RKO (cell line): ENCODE measurements around the gene IL17RD.

Source experiments
- DNase-seq: peaks from one replicate; pipeline ENCODE4 v3.0.0-alpha.2; 2016; ENCODE audit warnings: low spot score

Gene IL17RD

DNA sequence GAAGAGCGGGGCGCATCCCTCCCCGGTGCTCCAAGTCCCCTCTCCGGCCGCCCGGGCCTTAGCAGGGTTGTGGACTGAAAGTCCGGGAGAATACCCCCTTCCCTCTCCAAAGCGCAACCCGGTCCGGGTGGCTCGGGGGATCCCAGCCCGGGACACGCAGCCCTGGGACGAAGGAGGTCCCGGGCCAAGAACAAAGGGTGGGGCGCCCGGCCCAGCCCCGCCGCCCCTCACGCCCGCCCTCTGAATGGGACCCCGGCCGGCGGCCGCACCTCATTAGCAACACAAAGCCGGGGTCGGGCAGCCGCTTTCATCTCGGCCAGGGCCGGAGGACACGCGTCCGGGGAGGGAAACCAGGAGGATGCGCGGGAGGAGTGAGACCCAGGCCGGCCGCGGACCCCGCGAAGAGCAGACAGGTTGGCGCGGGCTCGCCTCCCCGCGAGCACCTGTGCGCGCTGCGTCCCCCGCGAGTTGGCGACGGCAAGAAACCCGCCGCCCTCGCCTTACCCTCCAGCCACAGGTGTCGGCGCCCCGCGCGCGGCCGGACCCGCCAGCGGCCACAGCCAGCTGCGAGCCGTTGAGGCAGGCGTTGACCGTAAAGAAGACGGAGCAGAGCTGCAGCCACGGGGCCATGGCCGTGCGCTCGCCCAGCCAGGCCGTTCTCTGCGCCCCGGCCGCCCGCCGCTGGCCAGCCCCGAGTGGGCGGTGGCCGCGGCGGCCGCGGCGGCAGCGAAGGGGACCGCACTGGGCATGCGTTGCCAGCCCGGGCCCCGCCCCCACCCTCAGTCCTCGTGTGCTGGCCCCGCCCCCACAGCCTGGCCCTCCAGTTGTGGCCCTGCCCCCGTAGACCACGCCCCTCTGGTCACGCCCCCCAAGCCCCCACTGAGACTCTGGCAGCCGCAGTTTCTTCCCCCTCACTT lies at the start of gene IL17RD:
TSS of gene IL17RD (minus strand) at position 697 of the 917 bp plus-strand sequence. CDS start at position 630, 67 bp downstream.
- DNase-seq, result peak; percentile 83

DNA sequence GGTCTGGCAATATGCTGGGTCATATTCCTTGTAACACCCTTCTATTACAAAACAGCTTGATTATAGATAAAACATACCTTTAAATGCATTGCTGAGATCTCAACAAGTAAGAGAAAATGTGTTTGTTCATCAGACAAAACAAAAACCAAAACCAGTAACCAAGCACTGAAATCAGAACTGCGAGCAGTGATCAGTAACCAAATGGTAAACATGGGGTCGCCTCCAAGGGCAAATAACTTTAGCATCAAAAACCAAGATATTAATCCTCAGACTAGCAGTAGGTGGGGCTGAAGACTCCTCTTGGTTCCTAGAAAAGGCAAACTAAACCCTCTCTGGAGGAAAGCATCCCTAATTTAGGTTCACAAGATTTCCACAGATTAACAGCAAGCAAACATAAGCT lies 41.3 kb upstream of the IL17RD start:
- DNase-seq, result no peak

DNA sequence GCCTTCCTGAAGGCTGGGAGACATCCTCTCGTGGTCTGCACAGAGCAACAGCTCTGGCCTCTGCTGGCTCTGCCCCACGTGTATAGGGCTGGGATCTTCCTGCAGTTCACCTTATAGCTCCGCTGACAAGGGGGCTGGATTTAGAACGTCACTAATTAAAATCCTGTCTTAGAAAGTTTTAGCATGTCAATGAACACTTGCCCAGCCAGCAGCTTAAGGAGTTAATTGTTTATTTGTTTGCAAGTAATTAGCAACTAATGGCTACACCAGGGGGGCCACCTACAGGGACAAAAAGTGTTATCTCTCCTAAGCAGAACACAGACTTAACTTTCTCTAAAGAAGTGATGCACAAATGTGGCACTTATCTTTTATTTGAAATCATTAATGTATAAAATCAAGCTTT lies 34.7 kb upstream of the IL17RD start, which contains the start of gene HESX1:
TSS of gene HESX1 (minus strand) at position 84 of the 403 bp plus-strand sequence. CDS start at position 24, 60 bp downstream.
- DNase-seq, result no peak

DNA sequence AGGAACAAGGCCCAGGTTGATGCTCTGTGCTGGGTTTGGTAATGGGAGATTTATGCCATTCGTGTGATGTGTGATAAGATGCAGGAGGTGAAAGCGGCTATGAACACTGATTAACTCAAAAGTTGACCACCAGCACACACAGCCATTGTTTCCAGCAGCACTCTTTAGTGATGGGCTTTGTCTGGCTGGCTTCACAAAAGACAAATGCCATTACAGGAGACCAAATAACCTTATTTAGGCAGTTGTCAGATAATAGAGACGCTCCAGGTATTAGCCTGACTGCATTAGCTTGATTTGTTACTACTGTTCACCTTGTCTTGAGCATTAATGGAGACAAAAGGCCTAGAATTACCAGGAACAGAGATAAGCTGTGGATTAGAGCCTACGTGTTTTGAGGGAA lies 29.5 kb upstream of the IL17RD start:
- no peak for DNase-seq

DNA sequence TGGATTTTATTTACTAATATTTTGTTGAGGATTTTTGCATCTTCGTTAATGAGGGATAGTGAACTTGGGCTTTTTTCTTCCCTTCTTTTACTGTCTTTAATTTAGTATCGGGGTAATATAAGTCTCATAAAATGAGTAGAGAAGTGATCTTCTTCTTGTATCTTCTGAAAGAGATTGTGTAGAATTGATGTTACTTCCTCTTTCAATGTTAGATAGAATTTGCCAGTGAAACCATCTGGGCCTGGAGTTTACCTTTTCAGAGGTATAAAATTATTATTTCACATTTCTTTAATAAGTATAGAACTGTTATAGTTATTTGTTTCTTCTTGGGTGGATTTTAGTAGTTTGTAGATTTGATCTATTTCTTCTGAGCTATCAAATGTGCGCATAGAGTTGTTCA lies 26.9 kb upstream of the IL17RD start:
- DNase-seq, result no peak

DNA sequence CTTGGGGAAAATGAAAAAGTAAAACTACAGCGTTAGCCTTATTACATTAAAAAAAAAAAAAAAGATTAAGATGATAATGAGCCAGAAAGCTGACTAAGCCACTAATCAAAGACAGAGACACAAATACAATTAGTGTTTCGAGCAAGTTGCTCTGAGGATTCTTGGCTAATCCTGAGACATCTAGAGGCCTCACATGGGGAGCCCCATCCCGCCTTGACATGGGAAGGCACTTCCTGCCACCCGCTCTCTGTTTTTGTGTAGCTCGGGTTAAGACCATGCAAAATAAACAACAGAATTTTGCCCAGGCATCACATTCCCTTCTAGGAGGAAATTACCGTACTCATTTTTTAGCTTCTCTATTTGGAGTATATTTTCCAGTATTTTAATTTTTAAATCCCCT lies 19.4 kb upstream of the IL17RD start:
- DNase-seq, result no peak

DNA sequence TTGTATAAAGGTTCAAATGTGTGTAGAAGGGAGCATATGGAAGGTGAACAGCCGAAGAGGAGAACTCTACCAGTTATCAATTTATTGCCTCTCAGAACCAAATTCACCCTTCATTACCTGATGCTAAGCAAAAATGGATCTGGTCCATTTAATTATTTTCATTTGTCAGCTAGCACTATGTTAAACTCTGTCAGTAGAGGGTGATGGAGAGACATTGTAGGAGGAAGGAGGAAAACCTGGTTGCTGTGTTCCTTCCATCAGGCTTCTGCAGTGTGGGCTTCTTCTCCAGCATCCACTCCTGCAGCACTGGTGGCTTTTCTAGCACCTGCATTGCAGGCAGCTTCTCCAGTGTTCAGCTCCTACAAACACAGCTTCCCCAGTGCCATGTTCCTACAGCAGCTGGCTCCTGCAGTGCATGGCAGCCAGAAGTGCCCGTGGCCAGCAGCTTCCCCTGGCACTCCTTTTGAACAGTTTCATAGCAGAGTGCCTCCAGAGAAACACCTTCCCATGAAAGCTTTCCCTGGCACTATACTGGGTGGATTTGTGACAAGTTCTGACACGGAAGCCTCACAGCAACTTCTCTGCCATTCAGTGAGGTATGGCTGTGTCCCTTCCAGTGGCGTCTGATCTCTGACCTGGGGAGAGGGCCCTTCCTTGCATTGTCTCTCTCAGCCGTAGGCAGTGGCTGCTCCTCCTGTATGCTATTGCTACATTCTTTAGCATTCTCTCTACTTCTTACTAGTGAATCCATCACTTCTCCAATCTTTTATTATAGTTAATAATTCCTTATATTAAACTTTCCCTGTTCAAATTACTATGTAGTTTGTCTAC lies 14.6 kb upstream of the IL17RD start:
- peak; percentile 38 for DNase-seq

DNA sequence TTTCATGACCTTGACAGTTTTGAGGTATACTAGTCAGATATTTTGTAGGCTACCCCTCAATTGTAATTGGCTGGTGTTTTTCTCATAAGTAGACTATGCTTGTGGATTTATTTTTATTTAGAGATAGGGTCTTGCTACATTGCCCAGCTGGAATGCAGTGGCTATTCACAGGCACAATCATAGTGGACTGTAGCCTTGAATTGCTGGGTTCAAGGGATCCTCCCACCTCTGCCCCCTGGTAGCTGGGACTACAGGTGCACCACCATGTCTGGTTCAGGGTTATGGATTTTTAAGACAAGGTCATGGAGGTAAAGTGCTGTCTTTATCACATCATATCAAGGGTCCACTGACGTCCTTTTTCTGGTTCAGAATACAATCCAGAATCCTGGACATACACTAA lies 10.9 kb upstream of the IL17RD start:
- no peak for DNase-seq

DNA sequence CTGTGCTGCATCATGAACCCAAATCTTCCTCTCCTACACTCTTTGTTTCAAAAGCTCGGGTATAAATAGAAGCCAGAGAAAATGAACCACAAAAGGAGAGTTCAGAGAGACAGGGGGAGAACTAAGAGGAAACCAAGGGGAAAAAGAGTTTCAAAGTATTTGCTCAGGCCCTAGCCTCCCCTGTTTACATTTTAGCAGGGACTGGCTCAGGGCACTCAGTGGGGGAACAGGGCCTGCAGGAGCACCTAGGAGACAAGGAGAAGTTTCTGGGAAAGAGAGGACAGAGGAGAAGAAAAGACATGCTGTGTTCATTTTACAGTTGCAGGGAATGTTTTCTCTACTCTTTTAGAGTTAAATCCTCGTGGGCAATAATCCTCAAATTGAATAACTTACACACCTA lies 8.5 kb upstream of the IL17RD start:
- no peak for DNase-seq

DNA sequence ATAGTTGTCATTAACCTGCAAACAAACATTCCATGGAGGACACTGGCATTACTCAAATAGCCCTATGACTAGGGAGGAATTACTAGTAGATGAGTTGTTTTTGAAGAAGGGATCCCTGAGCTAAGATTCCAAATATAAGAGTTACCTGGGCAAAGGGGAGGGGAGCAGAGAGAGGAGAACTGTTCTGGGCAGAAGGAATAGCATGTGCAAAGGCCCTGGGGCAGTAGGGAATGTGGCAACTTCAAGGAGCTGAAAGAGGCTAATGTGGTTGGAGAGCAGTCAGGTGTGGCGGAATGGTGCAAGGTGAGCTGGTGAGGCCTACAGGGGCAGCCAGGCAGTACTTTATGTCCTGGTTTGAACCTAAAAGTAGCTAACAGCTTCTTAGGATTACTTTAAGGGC lies 5.8 kb upstream of the IL17RD start:
- no peak for DNase-seq

DNA sequence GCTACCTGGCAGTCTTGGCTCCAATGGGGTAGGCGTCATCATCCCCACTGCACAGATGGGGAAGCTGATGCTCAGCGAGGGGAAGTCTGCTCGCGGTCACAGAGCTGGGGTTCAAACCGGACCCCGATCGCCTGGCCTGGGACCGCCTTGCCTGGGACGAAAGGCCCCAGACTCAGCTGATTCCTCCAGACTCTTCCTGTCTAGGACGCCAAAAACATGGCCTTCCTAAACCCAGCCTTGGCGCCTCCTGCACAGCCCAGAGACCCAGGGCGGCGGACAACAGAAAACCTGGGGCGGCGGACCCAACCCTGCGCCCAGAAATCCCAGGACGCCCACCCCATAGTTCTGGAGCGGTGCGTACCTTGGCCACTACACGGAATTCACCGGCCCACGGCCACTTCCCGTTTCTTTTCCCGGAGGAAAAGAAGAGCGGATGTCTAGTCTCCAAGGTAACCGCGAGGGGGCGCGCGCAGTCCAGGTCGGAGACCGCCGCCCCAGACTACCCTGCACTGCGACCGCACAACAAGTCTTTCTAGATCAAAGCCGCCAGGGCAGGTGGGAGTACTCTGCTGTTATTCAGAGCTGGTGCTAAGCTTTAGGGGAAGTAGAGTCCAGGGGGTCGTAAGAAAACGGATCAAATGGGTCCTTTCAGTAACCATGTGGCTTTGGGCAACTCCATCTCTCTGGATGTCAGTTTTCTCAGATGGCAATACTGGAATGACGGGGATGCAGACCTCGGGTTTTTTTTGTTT lies 4.9 kb upstream of the IL17RD start:
- DNase-seq, result peak; percentile 62

DNA sequence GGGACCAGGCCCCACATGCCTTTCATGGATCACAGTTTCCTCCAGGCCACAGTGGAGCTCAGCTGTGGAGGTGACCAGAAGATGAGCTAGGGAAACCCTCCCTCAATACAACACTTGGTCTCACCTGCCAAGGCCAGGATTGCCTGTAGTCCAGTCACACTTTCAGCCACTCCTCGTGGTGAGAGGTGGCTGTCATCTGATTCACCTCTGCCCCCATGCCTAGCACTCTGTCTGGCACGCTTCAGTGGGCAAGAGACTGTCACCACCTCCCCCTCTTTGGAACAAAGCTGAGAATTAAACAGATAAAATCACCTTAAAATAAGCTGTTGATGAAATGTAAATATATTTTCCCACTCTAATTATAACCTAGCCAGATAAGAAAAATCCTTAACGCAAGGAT lies 4.0 kb upstream of the IL17RD start:
- DNase-seq, result no peak

DNA sequence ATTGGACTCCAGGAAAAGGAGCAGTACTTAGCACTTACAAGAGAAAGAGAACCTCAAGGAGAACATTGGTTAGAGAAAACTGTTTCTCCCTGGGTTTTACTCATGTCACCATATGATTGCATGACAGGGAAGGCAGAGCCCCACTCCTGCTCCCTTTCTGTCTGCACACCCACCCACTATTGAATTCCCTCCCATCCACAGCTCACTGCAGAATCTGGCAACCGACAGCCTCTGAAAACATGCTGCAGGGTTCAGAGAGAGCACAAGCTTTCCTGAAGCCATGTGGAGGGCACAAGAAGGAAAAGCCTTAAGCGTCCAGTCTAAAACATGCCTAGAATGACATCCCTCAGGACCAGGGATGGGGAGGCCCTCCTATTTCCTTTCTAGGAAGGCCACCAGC lies 3.0 kb upstream of the IL17RD start:
- no peak for DNase-seq

DNA sequence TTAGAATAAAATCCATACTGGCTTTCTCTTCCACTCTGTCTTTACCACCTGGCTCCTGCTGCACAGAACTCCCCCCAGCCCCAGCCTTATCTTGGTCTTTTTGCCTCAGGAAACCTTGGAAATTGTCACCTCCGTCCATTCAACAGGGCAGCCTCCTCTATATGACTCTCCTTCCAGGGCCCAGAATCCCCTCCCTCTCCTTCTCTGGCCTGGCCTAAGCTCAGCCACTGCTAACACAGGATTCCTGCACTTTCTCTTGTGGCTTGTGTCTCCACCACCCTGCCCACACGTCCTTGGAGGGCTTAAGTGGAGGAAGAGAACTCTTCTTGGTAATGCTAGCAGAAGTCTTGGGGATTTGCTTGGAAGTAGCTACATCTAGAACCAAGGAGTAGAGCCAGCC lies 1.5 kb upstream of the IL17RD start:
- DNase-seq, result no peak

DNA sequence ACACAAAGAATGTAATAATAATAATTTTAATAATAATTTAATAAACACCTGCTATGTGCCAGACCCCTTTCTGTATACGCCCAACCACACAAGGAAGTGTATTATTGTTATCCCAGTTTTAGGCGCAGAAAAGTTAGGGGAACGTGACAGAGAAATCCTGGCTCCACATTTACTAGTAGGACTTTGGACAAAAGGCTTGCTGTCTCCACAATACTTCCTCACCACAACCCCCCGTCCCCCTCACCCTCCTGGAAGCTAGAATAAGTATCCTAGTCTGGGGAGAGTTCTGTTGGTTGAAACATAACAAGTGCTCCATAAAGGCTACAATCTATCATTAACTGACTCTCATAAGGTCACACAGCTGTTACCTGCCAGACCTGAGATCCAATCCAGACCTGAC lies 488 bp upstream of the IL17RD start:
- no peak for DNase-seq

DNA sequence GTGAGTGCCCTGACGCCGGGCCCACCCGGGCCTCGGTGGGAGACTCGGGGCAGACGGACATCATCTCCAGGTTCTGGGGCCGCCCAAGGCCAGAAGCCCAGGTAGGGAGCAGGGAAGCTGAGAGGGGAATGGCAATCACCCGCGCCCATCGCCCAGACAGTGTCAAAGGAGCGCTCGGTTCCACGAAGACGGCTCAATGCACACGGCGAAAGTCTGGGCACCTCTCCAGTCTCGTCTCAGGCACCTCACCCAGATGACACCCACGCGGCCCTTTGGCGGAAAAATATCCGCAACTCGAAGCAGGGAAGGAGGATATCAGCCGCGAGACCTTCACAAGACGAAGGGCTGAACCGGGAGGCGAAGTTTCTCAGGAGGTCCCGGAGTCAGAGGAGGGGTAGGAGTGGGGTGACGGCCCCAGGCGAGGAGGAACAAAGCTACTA lies 916 bp downstream of the IL17RD start:
- DNase-seq, result peak; percentile 34

DNA sequence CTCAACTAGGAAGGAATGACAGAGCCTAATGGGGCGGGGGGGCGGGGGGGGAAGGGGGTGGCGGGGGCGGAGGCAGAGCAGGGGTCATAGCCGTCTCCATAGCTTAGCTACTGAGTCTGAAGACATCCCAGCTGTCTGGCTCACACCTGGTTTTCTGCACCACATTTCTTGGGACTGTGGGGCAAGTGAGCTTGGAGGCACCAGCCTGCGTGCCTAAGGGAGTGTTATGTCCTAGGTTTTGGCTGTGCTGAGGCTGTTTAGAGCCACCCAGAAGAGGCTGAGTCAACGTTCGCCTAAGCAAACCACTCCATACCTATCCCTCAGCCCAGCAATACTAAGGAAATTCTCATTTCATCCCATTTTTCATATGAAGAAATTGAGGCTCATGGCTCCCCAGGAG lies 1.4 kb downstream of the IL17RD start:
- DNase-seq, result no peak

DNA sequence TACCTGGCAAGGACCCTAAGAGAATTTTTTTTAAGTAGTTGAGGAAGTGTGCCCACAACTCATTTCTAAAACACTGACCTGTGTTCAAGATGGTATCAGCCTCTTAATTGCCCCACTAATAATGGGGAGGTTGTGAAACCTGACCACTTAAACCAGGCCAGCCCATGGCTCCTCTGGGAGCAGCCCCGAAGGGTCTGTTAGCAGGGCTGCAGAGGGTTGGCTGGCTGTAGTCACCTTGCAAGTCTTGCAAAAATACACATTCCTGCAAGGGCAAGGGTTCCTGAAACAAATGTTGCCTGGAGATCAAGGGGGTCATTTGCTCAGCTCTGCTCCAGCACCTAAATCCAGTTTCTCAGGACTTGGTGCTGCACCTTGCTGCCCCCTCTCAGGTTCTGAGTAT lies 3.2 kb downstream of the IL17RD start:
- no peak for DNase-seq

DNA sequence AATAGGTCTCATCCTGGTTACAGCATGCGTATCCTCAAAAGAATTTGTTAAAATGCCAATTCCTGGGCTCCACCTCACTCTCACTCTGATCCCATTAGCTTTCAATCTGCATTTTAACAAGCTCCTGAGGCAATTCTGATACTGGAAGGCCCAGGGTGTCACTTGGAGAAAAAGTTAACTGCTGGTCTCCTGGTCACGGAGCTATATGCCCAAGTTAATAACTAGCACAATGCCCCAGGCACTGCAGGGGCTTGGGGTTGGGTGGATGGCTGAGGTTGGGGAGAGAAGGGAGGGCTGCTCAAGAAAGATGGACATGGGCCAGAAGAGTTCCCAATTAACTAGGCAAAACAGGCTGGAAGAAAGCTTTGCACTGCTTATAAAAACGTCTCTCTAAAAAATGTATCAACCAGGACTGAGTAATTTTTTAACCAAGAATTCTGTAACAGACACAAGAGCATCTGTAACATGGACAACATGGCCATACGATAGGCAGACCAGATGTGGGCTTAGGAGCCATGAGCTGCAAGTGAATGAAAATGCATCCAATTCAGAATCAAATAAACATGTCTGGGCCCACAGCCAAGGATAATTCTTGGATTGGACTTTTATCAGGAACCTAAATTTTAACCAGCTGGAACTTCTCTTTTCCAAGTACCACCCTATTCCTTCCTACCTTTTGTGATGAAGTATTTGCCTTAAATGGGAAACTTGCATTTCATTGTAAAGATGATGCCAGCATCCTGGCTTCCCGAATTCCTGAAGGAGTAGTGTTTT lies 4.2 kb downstream of the IL17RD start:
- DNase-seq, result no peak

DNA sequence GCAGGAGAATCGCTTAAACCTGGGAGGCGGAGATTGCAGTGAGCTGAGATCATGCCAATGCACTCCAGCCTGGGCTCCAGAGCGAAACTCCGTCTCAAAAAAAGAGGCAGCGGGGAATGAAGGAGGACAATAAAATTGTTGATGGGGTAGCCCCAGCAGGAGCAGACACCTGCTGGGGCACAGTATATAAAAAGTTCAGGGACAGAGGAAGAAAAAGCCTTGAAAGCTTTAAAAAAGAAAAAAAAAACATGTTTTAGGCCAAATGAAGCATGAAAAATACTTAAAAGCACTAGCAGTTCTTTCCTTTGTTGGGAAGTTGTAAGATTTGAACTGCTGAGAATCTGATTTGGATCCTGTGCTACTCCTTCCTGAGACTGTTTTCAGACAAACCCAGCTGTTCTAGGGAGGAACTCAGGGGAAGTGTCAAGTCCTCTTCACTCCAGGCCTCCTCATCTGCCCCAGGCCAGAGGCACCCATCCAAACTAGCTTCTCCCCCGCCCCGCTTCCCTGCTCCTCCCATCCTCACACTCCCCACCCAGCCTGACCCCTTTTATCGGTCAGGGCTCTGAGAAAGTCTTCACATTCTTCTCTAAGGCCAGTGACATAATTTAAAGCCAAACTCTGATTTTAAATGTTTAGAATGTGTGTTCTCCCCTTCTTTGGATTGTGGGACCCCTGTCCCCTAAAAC lies 4.9 kb downstream of the IL17RD start:
- no peak for DNase-seq
